HCT116 (cell line): ENCODE measurements around the gene TBC1D21. TPM values are rescaled to one million over a fixed set of nuclear protein-coding genes. Genes with fewer than 3 reads are reported as not detected.

Experiments used
- ATAC-seq: fragments of 200-7000 bp; cut with Tn5 transposase; 2 replicates; pipeline ENCODE4 v1.9.1; 2020; ENCODE audit warnings: mild to moderate bottlenecking, moderate library complexity
- BruUV-seq: library from RNA; stranded (reverse); fragments of 400-500 nt; replicated peaks from 2 replicates; lab custom pipeline; 2021; lab: Mats Ljungman, UMichigan
- CTCF ChIA-PET: fragments of 300-600 bp; sonication (Branson Sonifier 250); formaldehyde crosslinking; loops from one replicate; lab custom pipeline; 2021; ENCODE audit warnings: antibody characterized with exemption; lab: Charles Lee
- POLR2A ChIA-PET: fragments of 300-600, 350-600 bp; sonication (Branson Sonifier 250); formaldehyde crosslinking; loops from one replicate; lab custom pipeline; 2021; ENCODE audit warnings: antibody characterized with exemption; lab: Charles Lee
- RAD21 ChIA-PET, 2 experiments: fragments of 300-600 bp; sonication (Branson Sonifier 250); formaldehyde crosslinking; loops; one replicate each; lab custom pipeline; 2023; ENCODE audit warnings: low total read pairs in 2 of 2; ENCODE audit not compliant: uncharacterized antibody in 2 of 2, unreplicated experiment in 2 of 2, low non-redundant PET in 1 of 2; lab: Charles Lee
- DNase-seq: peaks from one replicate; pipeline ENCODE4 v3.0.0-alpha.2; 2010; ENCODE audit warnings: low read depth, low spot score
- H2AFZ ChIP-seq: fragments of 200-600 bp; shearing (Covaris generic), sonication (generic); 2 replicates; pipeline ENCODE4 v1.6.1; 2017; ENCODE audit warnings: low read depth, mixed run types, mixed read lengths, antibody characterized with exemption, low read length; ENCODE audit not compliant: poor library complexity, severe bottlenecking
- H3K27ac ChIP-seq: 2 replicates; pipeline ENCODE4 v1.5.1; 2012; ENCODE audit warnings: low read depth, low read length
- H3K27me3 ChIP-seq: fragments of 200-600 bp; sonication (generic); 2 replicates; pipeline ENCODE4 v1.6.1; 2016; ENCODE audit warnings: mixed run types, low read length, mixed read lengths; ENCODE audit not compliant: insufficient read depth
- H3K36me3 ChIP-seq, 2 experiments: fragments of 200-500 bp in 1 of 2; fragments of 200-600 bp in 1 of 2; sonication (Bioruptor generic) in 1 of 2; sonication (generic) in 1 of 2; 2 replicates each; pipeline versions ENCODE4 v1.5.1 to v1.6.1; 2014 to 2016; ENCODE audit warnings: low read length in 2 of 2, inconsistent platforms in 1 of 2, mixed read lengths in 1 of 2, mixed run types in 1 of 2; ENCODE audit not compliant: insufficient read depth in 2 of 2, control insufficient read depth in 1 of 2
- H3K4me1 ChIP-seq, 2 experiments: fragments of 200-600 bp in 1 of 2; sonication (generic) in 1 of 2; 2 replicates each; pipeline versions ENCODE4 v1.5.1 to v1.6.1; 2012 to 2017; ENCODE audit warnings: low read length in 2 of 2, inconsistent platforms in 1 of 2, mild to moderate bottlenecking in 1 of 2, mixed read lengths in 1 of 2, mixed run types in 1 of 2, moderate library complexity in 1 of 2; ENCODE audit not compliant: insufficient read depth in 2 of 2, control insufficient read depth in 1 of 2
- H3K4me2 ChIP-seq: fragments of 200-600 bp; sonication (generic); 2 replicates; pipeline ENCODE4 v1.6.1; 2017; ENCODE audit warnings: mixed run types, low read length, mixed read lengths
- H3K4me3 ChIP-seq, 2 experiments: fragments of 200-600 bp in 1 of 2; sonication (generic) in 1 of 2; replicated peaks in 1 of 2; 2 replicates each; pipeline ENCODE4 v1.5.1; 2011 to 2016; ENCODE audit warnings: low read length in 2 of 2, control low read depth in 1 of 2, low read depth in 1 of 2, mild to moderate bottlenecking in 1 of 2, mixed read lengths in 1 of 2, mixed run types in 1 of 2
- H3K79me2 ChIP-seq: fragments of 200-600 bp; sonication (generic); 2 replicates; pipeline ENCODE4 v1.6.1; 2017; ENCODE audit warnings: mild to moderate bottlenecking, mixed run types, low read length, moderate library complexity, mixed read lengths; ENCODE audit not compliant: insufficient read depth
- H3K9ac ChIP-seq: fragments of 200-600 bp; sonication (generic); 2 replicates; pipeline ENCODE4 v1.6.1; 2016; ENCODE audit warnings: low read length, mixed read lengths
- H3K9me2 ChIP-seq: fragments of 200-600 bp; sonication (generic), shearing (Covaris generic); 2 replicates; pipeline ENCODE4 v1.6.1; 2017; ENCODE audit warnings: mixed run types, mild to moderate bottlenecking, moderate library complexity; ENCODE audit not compliant: insufficient read depth
- H3K9me3 ChIP-seq, 2 experiments: fragments of 200-500 bp in 1 of 2; fragments of 200-600 bp in 1 of 2; sonication (Bioruptor generic) in 1 of 2; sonication (generic) in 1 of 2; 2 replicates each; pipeline ENCODE4 v1.6.1; 2014 to 2017; ENCODE audit warnings: low read length in 2 of 2, mixed read lengths in 2 of 2, inconsistent platforms in 1 of 2, low read depth in 1 of 2, mild to moderate bottlenecking in 1 of 2, mixed run types in 1 of 2, moderate library complexity in 1 of 2; ENCODE audit not compliant: control insufficient read depth in 1 of 2, insufficient read depth in 1 of 2
- H4K20me1 ChIP-seq: fragments of 200-600 bp; sonication (generic), shearing (Covaris generic); 2 replicates; pipeline ENCODE4 v1.6.1; 2017; ENCODE audit warnings: mixed run types, mild to moderate bottlenecking, moderate library complexity; ENCODE audit not compliant: insufficient read depth
- ATF3 ChIP-seq: IDR thresholded peaks from 2 replicates; pipeline ENCODE4 v1.6.1; 2012
- CBX3 ChIP-seq: IDR thresholded peaks from 2 replicates; pipeline ENCODE4 v1.6.1; 2012; ENCODE audit warnings: low read depth
- CEBPB ChIP-seq: IDR thresholded peaks from 2 replicates; pipeline ENCODE4 v1.6.1; 2012; ENCODE audit warnings: low read depth
- CTCF ChIP-seq, 3 experiments: fragments of 200-600 bp in 1 of 3; sonication (generic) in 1 of 3; IDR thresholded peaks in 2 of 3; conservative IDR thresholded peaks in 1 of 3; 2 replicates each; pipeline ENCODE4 v1.5.1; 2012 to 2017; ENCODE audit warnings: low read depth in 2 of 3, low read length in 2 of 3, antibody characterized with exemption in 1 of 3, borderline replicate concordance in 1 of 3, control low read depth in 1 of 3, mild to moderate bottlenecking in 1 of 3, mixed read lengths in 1 of 3, mixed run types in 1 of 3, moderate library complexity in 1 of 3; ENCODE audit not compliant: insufficient read depth in 1 of 3
- EGR1 ChIP-seq: IDR thresholded peaks from 2 replicates; pipeline ENCODE4 v1.6.1; 2012; ENCODE audit warnings: low read depth
- ELF1 ChIP-seq: IDR thresholded peaks from 2 replicates; pipeline ENCODE4 v1.6.1; 2012; ENCODE audit warnings: low read depth, borderline replicate concordance
- EZH2phosphoT487 ChIP-seq: fragments of 200-600 bp; IDR thresholded peaks from 2 replicates; pipeline ENCODE4 v1.6.1; 2018; ENCODE audit warnings: antibody characterized with exemption, borderline replicate concordance
- FOSL1 ChIP-seq: IDR thresholded peaks from 2 replicates; pipeline ENCODE4 v1.6.1; 2012; ENCODE audit warnings: low read depth
- JUND ChIP-seq: IDR thresholded peaks from 2 replicates; pipeline ENCODE4 v1.6.1; 2012
- POLR2A ChIP-seq: IDR thresholded peaks from 2 replicates; pipeline ENCODE4 v1.7.0; 2011; ENCODE audit warnings: borderline replicate concordance; ENCODE audit not compliant: insufficient read depth, insufficient read length; ENCODE audit errors: extremely low read depth
- POLR2AphosphoS5 ChIP-seq: IDR thresholded peaks from 2 replicates; pipeline ENCODE4 v1.6.1; 2011; ENCODE audit warnings: mild to moderate bottlenecking, low read depth, low read length, moderate library complexity
- RAD21 ChIP-seq: IDR thresholded peaks from 2 replicates; pipeline ENCODE4 v1.6.1; 2012; ENCODE audit warnings: low read depth, mild to moderate bottlenecking
- SIN3A ChIP-seq: IDR thresholded peaks from 2 replicates; pipeline ENCODE4 v1.6.1; 2012; ENCODE audit warnings: low read depth
- SP1 ChIP-seq: IDR thresholded peaks from 2 replicates; pipeline ENCODE4 v1.6.1; 2012; ENCODE audit warnings: low read depth
- SRF ChIP-seq: IDR thresholded peaks from 2 replicates; pipeline ENCODE4 v1.6.1; 2012; ENCODE audit warnings: low read depth
- TCF7L2 ChIP-seq: IDR thresholded peaks from 2 replicates; pipeline ENCODE4 v1.7.0; 2011; ENCODE audit warnings: borderline replicate concordance, inconsistent platforms; ENCODE audit not compliant: insufficient read depth, insufficient read length; ENCODE audit errors: extremely low read depth
- YY1 ChIP-seq: IDR thresholded peaks from 2 replicates; pipeline ENCODE4 v1.6.1; 2011; ENCODE audit warnings: low read length, low read depth, moderate library complexity, mild to moderate bottlenecking; ENCODE audit not compliant: insufficient replicate concordance; ENCODE audit errors: extremely low read depth
- ZFX ChIP-seq: fragments of 450-650 bp; IDR thresholded peaks from 2 replicates; pipeline ENCODE4 v1.6.1; 2017
- intact Hi-C: fragments of 100-400 bp; cut with micrococcal nuclease; formaldehyde crosslinking; loops from 2 replicates; pipeline ENCODE4 v1.10.0; 2022
- total RNA-seq: library from RNA; stranded (reverse); gene quantifications from one replicate; pipeline ENCODE4 v1.2.1, GENCODE V29; 2021; ENCODE audit not compliant: unreplicated experiment

Gene TBC1D21
- total RNA-seq, 1 experiment from 2014 or later: not detected

- ChIA-PET CTCF (interaction anchor here (1.5 kb wide), 1 partner anchor 14 kb away, joined by 4 read pairs; no protein-coding TSS in a partner anchor), POLR2A (interaction anchor here (0.9 kb wide), 1 partner anchor 39 kb away, joined by 3 read pairs; no protein-coding TSS in a partner anchor), RAD21 (no interaction called here)
- no peaks in the 10 kb centered on the region for H3K4me1 ChIP-seq
- BruUV-seq: no TSS peak
- H3K36me3 ChIP-seq: no peaks in the 10 kb centered on the region; a peak in 1 of 4 replicates
- H3K27me3 ChIP-seq: peaks cover 25% of the 10 kb centered on the region; the same call in 1 of the 2 replicates
- no peak overlapping the region for H2AFZ ChIP-seq
- no peaks in the 10 kb centered on the region for H4K20me1 ChIP-seq
- H3K9me3 ChIP-seq: peaks cover 0 to 3% of the 10 kb centered on the region in 2 experiments; a peak in 1 of 4 replicates
- H3K9ac ChIP-seq: no peak overlapping the region
- no peak overlapping the region for H3K27ac ChIP-seq
- ATAC-seq: no peak
- no peaks in the 10 kb centered on the region for H3K9me2 ChIP-seq
- intact Hi-C loops: no loop called here
- H3K4me3 ChIP-seq: no peak overlapping the region
- DNase-seq: no peak
- no peaks in the 10 kb centered on the region for H3K79me2 ChIP-seq
- H3K4me2 ChIP-seq: no peak overlapping the region
- no peak for TF ChIP-seq POLR2A
- TF ChIP-seq ATF3: no peak
- no peak for TF ChIP-seq JUND
- no peak for TF ChIP-seq EGR1
- no peak for TF ChIP-seq EZH2phosphoT487
- no peak for TF ChIP-seq SP1
- no peak for TF ChIP-seq TCF7L2
- TF ChIP-seq YY1: no peak
- TF ChIP-seq RAD21: no peak
- TF ChIP-seq ELF1: no peak
- no peak for TF ChIP-seq SIN3A
- no peak for TF ChIP-seq FOSL1
- TF ChIP-seq SRF: no peak
- TF ChIP-seq ZFX: no peak
- TF ChIP-seq POLR2AphosphoS5: no peak
- TF ChIP-seq CTCF (IDR thresholded peaks at IDR 0.05 in 2 of 3, conservative IDR thresholded peaks at IDR 0.05 in 1 of 3; ENCODE audit: borderline replicate concordance in 1 of 3, insufficient read depth in 1 of 3, low read depth in 2 of 3, low read length in 2 of 3): no peak
- no peak for TF ChIP-seq CBX3
- no peak for TF ChIP-seq CEBPB
Measured at GRCh38 chr15:73888224-73889041, 15.1 kb downstream of the TBC1D21 start.
